ENCODE data around the gene LRRC23. TPM values are rescaled to one million over a fixed set of nuclear protein-coding genes. Genes with fewer than 3 reads are reported as not detected.

The LRRC23 gene
- total and polyA plus RNA-seq, 9 of the 15 experiments (the other 6 are each of a cell fraction or from before 2014, with no cell fraction given) = 2.2 to 7.0 (median 3.0) TPM

DNA sequence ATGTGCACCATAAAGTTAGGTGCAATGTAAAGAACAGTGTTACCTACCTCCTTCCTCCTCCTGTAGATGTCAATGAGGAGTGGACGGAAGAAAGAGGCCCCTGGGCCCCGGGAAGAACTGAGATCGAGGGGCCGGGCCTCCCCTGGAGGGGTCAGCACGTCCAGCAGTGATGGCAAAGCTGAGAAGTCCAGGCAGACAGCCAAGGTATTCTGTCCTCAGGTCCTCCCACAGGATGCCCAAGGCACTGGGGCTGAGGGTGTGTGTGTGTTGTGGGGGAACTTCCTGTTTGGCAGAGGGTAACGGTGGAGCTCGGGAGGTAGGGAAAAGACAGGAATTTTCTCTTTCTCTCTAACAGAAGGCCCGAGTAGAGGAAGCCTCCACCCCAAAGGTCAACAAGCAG is 29.5 kb downstream of the LRRC23 start:
- Histone ChIP-seq H3K27me3 (ENCODE audit: control insufficient read depth in 2 of 2, insufficient read depth in 2 of 2, low read length in 2 of 2) (no peaks in the 10 kb centered on the region), H2AFZ (ENCODE audit: low read depth, low read length) (no peak overlapping the region), H3K79me2 (ENCODE audit: control insufficient read depth, insufficient read depth, low read length) (peaks cover 41% of the 10 kb centered on the region), H3K4me3 (no peak overlapping the region), H3K9me3 (replicated peaks; ENCODE audit: control insufficient read depth, insufficient read depth, low read depth, low read length) (no peaks in the 10 kb centered on the region), H3K9me1 (ENCODE audit: control insufficient read depth, insufficient read depth, low read length) (no peaks in the 10 kb centered on the region), H3K9ac (ENCODE audit: insufficient read depth in 1 of 2, low read depth in 2 of 2, low read length in 2 of 2) (peak overlapping the region in 1 of 2 experiments; percentile 60; a peak in 1 of 4 replicates), H3K27ac (ENCODE audit: extremely low read depth, low read depth, low read length) (no peak overlapping the region), H3K4me2 (ENCODE audit: insufficient read depth, low read length) (no peak overlapping the region), H4K20me1 (replicated peaks; ENCODE audit: control insufficient read depth, insufficient read depth, low read length) (no peaks in the 10 kb centered on the region), H3K4me1 (replicated peaks in 1 of 2; ENCODE audit: control insufficient read depth in 2 of 2, insufficient read depth in 2 of 2, low read length in 2 of 2) (peaks cover 33 to 51% of the 10 kb centered on the region in 2 experiments; a peak in 4 of 5 replicates), H3K36me3 (ENCODE audit: control insufficient read depth, insufficient read depth, low read length) (peaks cover 57% of the 10 kb centered on the region; the same call in 2 of the 3 replicates)
- no peak for TF ChIP-seq EP300 (IDR thresholded peaks at IDR 0.05; ENCODE audit: low read length)
- TF ChIP-seq, protein P1, sequence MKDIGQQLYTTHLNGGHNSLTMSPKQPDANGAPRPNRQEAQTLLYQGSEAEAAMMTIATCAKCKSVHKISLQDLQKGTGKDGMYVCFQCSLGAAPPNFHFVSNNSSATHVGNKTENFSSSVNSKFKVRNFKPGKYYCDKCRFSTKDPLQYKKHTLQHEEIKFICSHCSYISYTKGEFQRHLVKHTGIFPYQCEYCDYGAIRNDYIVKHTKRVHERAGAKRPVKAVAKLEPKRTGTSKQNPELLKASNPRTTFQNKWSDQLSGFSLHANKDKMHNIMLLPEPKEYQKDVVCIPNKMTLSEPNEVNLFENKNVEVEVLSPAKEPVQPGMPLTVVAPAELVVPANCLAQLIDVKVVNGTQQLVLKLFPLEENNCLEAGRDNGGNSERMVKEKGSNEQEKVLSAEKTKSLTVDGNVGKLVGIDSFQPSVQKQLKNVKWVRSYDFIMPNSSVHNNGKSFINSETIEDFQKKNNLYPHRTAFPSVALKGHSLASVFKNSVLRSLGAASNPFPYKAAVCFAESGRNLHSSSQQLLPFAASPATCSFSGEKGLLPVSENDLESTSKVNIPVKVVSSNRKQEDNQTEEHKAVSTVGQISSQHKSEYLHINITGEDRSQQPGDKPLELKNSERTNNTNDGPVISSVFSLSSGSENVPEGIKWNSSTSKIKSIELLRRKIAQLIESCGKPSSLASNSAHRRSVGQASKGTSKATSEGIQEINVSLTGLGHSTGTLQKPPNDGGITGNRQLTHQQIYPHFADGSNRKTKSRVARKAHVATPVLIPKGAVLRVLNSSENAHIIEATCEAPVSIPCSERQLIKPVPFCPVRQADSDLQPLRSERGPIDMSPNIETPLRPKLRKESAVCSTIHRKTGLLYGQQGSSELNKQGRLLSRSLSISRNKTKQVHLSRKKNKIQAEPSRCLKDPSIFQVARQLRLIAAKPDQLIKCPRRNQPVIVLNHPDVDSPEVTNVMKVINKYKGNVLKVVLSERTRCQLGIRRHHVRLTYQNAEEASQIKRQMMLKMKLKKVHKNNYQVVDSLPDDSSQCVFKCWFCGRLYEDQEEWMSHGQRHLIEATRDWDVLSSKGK (CRISPR knock-in tag; IDR thresholded peaks at IDR 0.05) = no peak
- TF ChIP-seq NCOA2 (IDR thresholded peaks at IDR 0.05; ENCODE audit: partially characterized antibody in 2 of 2) = no peak
- TF ChIP-seq XRCC3 (IDR thresholded peaks at IDR 0.05) = no peak
- TF ChIP-seq PHTF2 (CRISPR knock-in tag; IDR thresholded peaks at IDR 0.05) = no peak
- no peak for TF ChIP-seq SOX6 (IDR thresholded peaks at IDR 0.05)
- TF ChIP-seq, protein P2, sequence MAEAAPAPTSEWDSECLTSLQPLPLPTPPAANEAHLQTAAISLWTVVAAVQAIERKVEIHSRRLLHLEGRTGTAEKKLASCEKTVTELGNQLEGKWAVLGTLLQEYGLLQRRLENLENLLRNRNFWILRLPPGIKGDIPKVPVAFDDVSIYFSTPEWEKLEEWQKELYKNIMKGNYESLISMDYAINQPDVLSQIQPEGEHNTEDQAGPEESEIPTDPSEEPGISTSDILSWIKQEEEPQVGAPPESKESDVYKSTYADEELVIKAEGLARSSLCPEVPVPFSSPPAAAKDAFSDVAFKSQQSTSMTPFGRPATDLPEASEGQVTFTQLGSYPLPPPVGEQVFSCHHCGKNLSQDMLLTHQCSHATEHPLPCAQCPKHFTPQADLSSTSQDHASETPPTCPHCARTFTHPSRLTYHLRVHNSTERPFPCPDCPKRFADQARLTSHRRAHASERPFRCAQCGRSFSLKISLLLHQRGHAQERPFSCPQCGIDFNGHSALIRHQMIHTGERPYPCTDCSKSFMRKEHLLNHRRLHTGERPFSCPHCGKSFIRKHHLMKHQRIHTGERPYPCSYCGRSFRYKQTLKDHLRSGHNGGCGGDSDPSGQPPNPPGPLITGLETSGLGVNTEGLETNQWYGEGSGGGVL (CRISPR knock-in tag; IDR thresholded peaks at IDR 0.05) = no peak
- TF ChIP-seq, protein P3, sequence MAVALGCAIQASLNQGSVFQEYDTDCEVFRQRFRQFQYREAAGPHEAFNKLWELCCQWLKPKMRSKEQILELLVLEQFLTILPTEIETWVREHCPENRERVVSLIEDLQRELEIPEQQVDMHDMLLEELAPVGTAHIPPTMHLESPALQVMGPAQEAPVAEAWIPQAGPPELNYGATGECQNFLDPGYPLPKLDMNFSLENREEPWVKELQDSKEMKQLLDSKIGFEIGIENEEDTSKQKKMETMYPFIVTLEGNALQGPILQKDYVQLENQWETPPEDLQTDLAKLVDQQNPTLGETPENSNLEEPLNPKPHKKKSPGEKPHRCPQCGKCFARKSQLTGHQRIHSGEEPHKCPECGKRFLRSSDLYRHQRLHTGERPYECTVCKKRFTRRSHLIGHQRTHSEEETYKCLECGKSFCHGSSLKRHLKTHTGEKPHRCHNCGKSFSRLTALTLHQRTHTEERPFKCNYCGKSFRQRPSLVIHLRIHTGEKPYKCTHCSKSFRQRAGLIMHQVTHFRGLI (CRISPR knock-in tag; IDR thresholded peaks at IDR 0.05) = no peak
- TF ChIP-seq ZNF133 (CRISPR knock-in tag; IDR thresholded peaks at IDR 0.05) = no peak
- TF ChIP-seq, protein P4, sequence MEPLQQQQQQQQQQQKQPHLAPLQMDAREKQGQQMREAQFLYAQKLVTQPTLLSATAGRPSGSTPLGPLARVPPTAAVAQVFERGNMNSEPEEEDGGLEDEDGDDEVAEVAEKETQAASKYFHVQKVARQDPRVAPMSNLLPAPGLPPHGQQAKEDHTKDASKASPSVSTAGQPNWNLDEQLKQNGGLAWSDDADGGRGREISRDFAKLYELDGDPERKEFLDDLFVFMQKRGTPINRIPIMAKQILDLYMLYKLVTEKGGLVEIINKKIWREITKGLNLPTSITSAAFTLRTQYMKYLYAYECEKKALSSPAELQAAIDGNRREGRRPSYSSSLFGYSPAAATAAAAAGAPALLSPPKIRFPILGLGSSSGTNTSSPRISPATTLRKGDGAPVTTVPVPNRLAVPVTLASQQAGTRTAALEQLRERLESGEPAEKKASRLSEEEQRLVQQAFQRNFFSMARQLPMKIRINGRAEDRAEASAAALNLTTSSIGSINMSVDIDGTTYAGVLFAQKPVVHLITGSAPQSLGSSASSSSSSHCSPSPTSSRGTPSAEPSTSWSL (CRISPR knock-in tag; IDR thresholded peaks at IDR 0.05; ENCODE audit: borderline replicate concordance) = no peak
- no peak for TF ChIP-seq ZNF695 (CRISPR knock-in tag; IDR thresholded peaks at IDR 0.05)
- in situ Hi-C loops (cut with MboI) = no loop called here
- intact Hi-C loops (cut with micrococcal nuclease) = no loop called here
- POLR2A ChIA-PET = interaction anchor here (0.6 to 8.1 kb wide), 5 partner anchors 8 to 350 kb away, joined by 3 to 61 read pairs (median 5); partner anchors contain the start of genes C12orf57 and RNU7-1
- CTCF ChIA-PET (ENCODE audit: low intra/inter-chr PET ratio) = no interaction called here
- no CpG with 5 or more reads among the region's 8 CpGs for whole genome bisulfite sequencing (ENCODE audit: insufficient coverage, low coverage, missing lambda C conversion rate)
- DNase-seq (ENCODE audit: extremely low read depth in 1 of 4, low spot score in 3 of 4) (no peak), ATAC-seq (no peak), FAIRE-seq (no peak)
- BruUV-seq (replicated peaks) = no TSS peak
